Adrenal gland (tissue), 12 donors: ENCODE data around the gene AGBL2. TPM values are rescaled to one million over a fixed set of nuclear protein-coding genes. Genes with fewer than 3 reads are reported as not detected.

Source experiments
- DNase-seq, 7 donors: peaks; one replicate each; pipeline ENCODE4 v3.0.0-alpha.2; 2019 to 2020
- H3K27ac ChIP-seq, 5 donors: fragments of 200-600 bp; sonication (generic) in 4 of 5; 1 replicate in 3 of 5; 2 replicates in 2 of 5; pipeline versions ENCODE4 v1.5.1 to v1.8.0; 2016 to 2020; ENCODE audit warnings: mild to moderate bottlenecking in 1 of 5
- H3K27me3 ChIP-seq: fragments of 200-600 bp; 2 replicates; pipeline ENCODE4 v1.8.0; 2021
- H3K36me3 ChIP-seq, 2 donors: fragments of 200-600 bp; replicated peaks in 1 of 2; 1 replicate in 1 of 2; 2 replicates in 1 of 2; pipeline versions ENCODE4 v1.5.1 to v1.8.0; 2018 to 2022
- H3K4me1 ChIP-seq, 2 donors: fragments of 200-600 bp; replicated peaks in 1 of 2; 1 replicate in 1 of 2; 2 replicates in 1 of 2; pipeline versions ENCODE4 v1.5.1 to v1.8.0; 2018 to 2021
- H3K4me3 ChIP-seq, 4 donors: fragments of 200-600 bp; sonication (generic) in 3 of 4; one replicate each; pipeline ENCODE4 v1.5.1; 2016 to 2018
- H3K9me3 ChIP-seq, 3 donors: fragments of 200-600 bp; sonication (generic) in 1 of 3; replicated peaks in 1 of 3; 1 replicate in 2 of 3; 2 replicates in 1 of 3; pipeline versions ENCODE4 v1.5.1 to v1.8.0; 2016 to 2021
- CTCF ChIP-seq, 6 experiments: fragments of 450-650 bp in 4 of 6; fragments of 200-600 bp in 2 of 6; sonication (generic) in 1 of 6; IDR thresholded peaks; 1 replicate in 5 of 6; 2 replicates in 1 of 6; pipeline versions ENCODE4 v1.5.1 to v1.8.0; 2016 to 2021; ENCODE audit warnings: antibody characterized with exemption in 6 of 6, mild to moderate bottlenecking in 2 of 6, moderate library complexity in 1 of 6
- POLR2A ChIP-seq, 2 donors: fragments of 450-650 bp; IDR thresholded peaks; one replicate each; pipeline ENCODE4 v1.6.1; 2017; ENCODE audit warnings: antibody characterized with exemption in 2 of 2, mild to moderate bottlenecking in 2 of 2, moderate library complexity in 1 of 2
- WGBS, 4 donors: extraction: QIAGEN DNeasy Blood & Tissue Kit in 2 of 4; methylation state at CpG; one replicate each; pipeline versions ENCODE4 v1.1.5 to v1.1.7; 2013 to 2017; 5-methylcytosine and 5-hydroxymethylcytosine counted together
- intact Hi-C, 2 donors: fragments of 100-400 bp; cut with DNase I; formaldehyde crosslinking; loops; one replicate each; pipeline versions ENCODE4 v1.14.1 to v1.15.0; 2022 to 2023
- polyA plus RNA-seq, 3 donors: library from polyadenylated mRNA; stranded (reverse); fragments of 200-250 nt in 2 of 3; fragments of 350-450 nt in 1 of 3; fragmentation: Illumina TruSeq in 1 of 3; extraction: RNeasy Lipid Tissue Mini Kit (QIAGEN cat#74804) in 1 of 3; gene quantifications; one replicate each; pipeline ENCODE4 v1.2.3, GENCODE V29; 2013 to 2014
- total RNA-seq, 9 donors: library from RNA; depleted of rRNA in 4 of 9; stranded (reverse); fragments of >200 nt in 4 of 9; fragments of 120-200 nt in 1 of 9; fragmentation: NEBNext Ultra II Directional in 1 of 9; extraction: Animal tissue kit (Norgen Biotek cat#: 25700) in 1 of 9; gene quantifications; one replicate each; pipeline versions ENCODE4 v1.1.0 to v1.2.4, GENCODE V29; 2013 to 2023
- donor health status: healthy with polysubstance abuse.
- donor health status: Bipolar disorder and iron deficiency.
- donor health status: DM: yes; HTN: yes; CAD: no.
- donor health status: DM: no; HTN: no; CAD: no.
- donor health status: DM: no; HTN: no; CAD: no.
- donor health status: DM: yes; HTN: yes; CAD: no.

Gene AGBL2
- total and polyA plus RNA-seq, 12 donors: 0.18 to 11.3 (median 3.4) TPM

GRCh38 chr11:47705721-47706120 lies 9.4 kb downstream of the AGBL2 start:
- no peak for DNase-seq
- Histone ChIP-seq H3K9me3 (no peaks in the 10 kb centered on the region), H3K4me3 (no peak overlapping the region), H3K27me3 (no peaks in the 10 kb centered on the region), H3K4me1 (no peaks in the 10 kb centered on the region), H3K36me3 (no peaks in the 10 kb centered on the region), H3K27ac (no peak overlapping the region)
- 67 to 82% (median 75%) methylated on average over 1 of the region's 1 CpG for WGBS, 4 donors
- intact Hi-C loops: no loop called here
- TF ChIP-seq POLR2A (IDR thresholded peaks at IDR 0.05) (no peak), CTCF (IDR thresholded peaks at IDR 0.05) (no peak)

GRCh38 chr11:47691979-47692378 lies 23.2 kb downstream of the AGBL2 start:
- Histone ChIP-seq H3K27me3 (no peaks in the 10 kb centered on the region), H3K9me3 (no peaks in the 10 kb centered on the region), H3K4me1 (no peaks in the 10 kb centered on the region), H3K4me3 (no peak overlapping the region), H3K27ac (no peak overlapping the region), H3K36me3 (no peaks in the 10 kb centered on the region)
- WGBS, 4 donors: 54 to 70% (median 58%) methylated on average over 2 of the region's 2 CpGs
- intact Hi-C loops: no loop called here
- no peak for TF ChIP-seq CTCF (IDR thresholded peaks at IDR 0.05)
- no peak for TF ChIP-seq POLR2A (IDR thresholded peaks at IDR 0.05)
- no peak for DNase-seq

GRCh38 chr11:47689480-47689879 lies 25.7 kb downstream of the AGBL2 start:
- intact Hi-C loops: no loop called here
- peak in 1 of 7 donors; percentile 27 for DNase-seq
- no peak overlapping the region for H3K4me3 ChIP-seq
- no peaks in the 10 kb centered on the region for H3K9me3 ChIP-seq
- no peaks in the 10 kb centered on the region for H3K36me3 ChIP-seq
- H3K27me3 ChIP-seq: no peaks in the 10 kb centered on the region
- H3K4me1 ChIP-seq: no peaks in the 10 kb centered on the region
- 88 to 95% (median 94%) methylated on average over 5 of the region's 5 CpGs for WGBS, 4 donors
- no peak overlapping the region for H3K27ac ChIP-seq
- TF ChIP-seq CTCF (IDR thresholded peaks at IDR 0.05) (no peak), POLR2A (IDR thresholded peaks at IDR 0.05) (no peak)

- no peaks in the 10 kb centered on the region for H3K9me3 ChIP-seq
- no peaks in the 10 kb centered on the region for H3K27me3 ChIP-seq
- H3K36me3 ChIP-seq: no peaks in the 10 kb centered on the region
- no peak for DNase-seq
- H3K27ac ChIP-seq: no peak overlapping the region
- WGBS, 4 donors: 92 to 96% (median 92%) methylated on average over 2 of the region's 2 CpGs
- TF ChIP-seq CTCF (IDR thresholded peaks at IDR 0.05) (no peak), POLR2A (IDR thresholded peaks at IDR 0.05) (no peak)
- intact Hi-C loops: no loop called here
- no peak overlapping the region for H3K4me3 ChIP-seq
- H3K4me1 ChIP-seq: no peaks in the 10 kb centered on the region
These were observed 26.2 kb downstream of the AGBL2 start for GRCh38 chr11:47688991-47689390.
